OCI-LY7 (cell line): ENCODE data around the gene PELO.

Experiments
- EZH2phosphoT487 ChIP-seq: fragments of 200-600 bp; sonication (generic); IDR thresholded peaks from 2 replicates; pipeline ENCODE4 v1.6.1; 2018; ENCODE audit warnings: low read depth, borderline replicate concordance, mild to moderate bottlenecking, mixed run types, antibody characterized with exemption, low read length, moderate library complexity, mixed read lengths
- TF ChIP-seq, protein P1 (sequence below): fragments of 200-600 bp; sonication (generic); conservative IDR thresholded peaks from 2 replicates; pipeline ENCODE4 v1.5.1; 2014; ENCODE audit warnings: mild to moderate bottlenecking, antibody characterized with exemption, low read length, moderate library complexity, mixed read lengths

DNA sequence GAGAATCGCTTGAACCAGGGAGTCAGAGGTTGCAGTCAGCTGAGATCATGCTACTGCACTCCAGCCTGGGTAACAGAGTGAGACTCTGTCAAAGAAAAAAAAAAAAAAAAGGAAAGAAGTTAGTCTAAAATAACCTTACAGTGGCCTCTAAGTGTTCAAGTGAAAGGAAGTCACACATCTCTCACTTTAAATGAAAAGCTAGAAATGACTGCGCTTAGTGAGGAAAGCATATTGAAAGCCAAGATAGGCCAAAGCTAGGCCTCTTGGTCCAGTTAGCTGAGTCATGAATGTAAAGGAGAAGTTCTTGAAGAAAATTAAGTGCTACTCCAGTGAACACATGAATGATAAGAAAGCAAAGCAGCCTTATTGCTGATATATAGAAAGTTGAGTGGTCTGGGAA, 38.1 kb downstream of the PELO start:
- TF ChIP-seq EZH2phosphoT487, result no peak
- TF ChIP-seq, protein P1, sequence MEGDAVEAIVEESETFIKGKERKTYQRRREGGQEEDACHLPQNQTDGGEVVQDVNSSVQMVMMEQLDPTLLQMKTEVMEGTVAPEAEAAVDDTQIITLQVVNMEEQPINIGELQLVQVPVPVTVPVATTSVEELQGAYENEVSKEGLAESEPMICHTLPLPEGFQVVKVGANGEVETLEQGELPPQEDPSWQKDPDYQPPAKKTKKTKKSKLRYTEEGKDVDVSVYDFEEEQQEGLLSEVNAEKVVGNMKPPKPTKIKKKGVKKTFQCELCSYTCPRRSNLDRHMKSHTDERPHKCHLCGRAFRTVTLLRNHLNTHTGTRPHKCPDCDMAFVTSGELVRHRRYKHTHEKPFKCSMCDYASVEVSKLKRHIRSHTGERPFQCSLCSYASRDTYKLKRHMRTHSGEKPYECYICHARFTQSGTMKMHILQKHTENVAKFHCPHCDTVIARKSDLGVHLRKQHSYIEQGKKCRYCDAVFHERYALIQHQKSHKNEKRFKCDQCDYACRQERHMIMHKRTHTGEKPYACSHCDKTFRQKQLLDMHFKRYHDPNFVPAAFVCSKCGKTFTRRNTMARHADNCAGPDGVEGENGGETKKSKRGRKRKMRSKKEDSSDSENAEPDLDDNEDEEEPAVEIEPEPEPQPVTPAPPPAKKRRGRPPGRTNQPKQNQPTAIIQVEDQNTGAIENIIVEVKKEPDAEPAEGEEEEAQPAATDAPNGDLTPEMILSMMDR, result no peak
